BLaER1 (cell line): ENCODE results near the gene GALK2.

Experiments used
- H3K27ac ChIP-seq: shearing (Covaris generic); formaldehyde crosslinking; 2 replicates; pipeline ENCODE4 v1.8.1; 2022
- H3K27me3 ChIP-seq: shearing (Covaris generic); formaldehyde crosslinking; 2 replicates; pipeline ENCODE4 v1.8.1; 2022
- H3K36me3 ChIP-seq: shearing (Covaris generic); formaldehyde crosslinking; 2 replicates; pipeline ENCODE4 v1.8.1; 2022
- H3K4me1 ChIP-seq: shearing (Covaris generic); formaldehyde crosslinking; 2 replicates; pipeline ENCODE4 v1.8.1; 2022
- H3K4me2 ChIP-seq: shearing (Covaris generic); formaldehyde crosslinking; 2 replicates; pipeline ENCODE4 v1.8.1; 2022
- H3K4me3 ChIP-seq: shearing (Covaris generic); formaldehyde crosslinking; 2 replicates; pipeline ENCODE4 v1.8.1; 2022
- H3K9ac ChIP-seq: shearing (Covaris generic); formaldehyde crosslinking; 2 replicates; pipeline ENCODE4 v1.8.1; 2022
- H3K9me3 ChIP-seq: shearing (Covaris generic); formaldehyde crosslinking; 2 replicates; pipeline ENCODE4 v1.8.1; 2022
- H4K20me1 ChIP-seq: shearing (Covaris generic); formaldehyde crosslinking; 2 replicates; pipeline ENCODE4 v1.8.1; 2022
- Cebpa-rat ChIP-seq: shearing (Covaris generic); IDR thresholded peaks from 2 replicates; pipeline ENCODE4 v1.8.1; 2022

Gene GALK2

DNA sequence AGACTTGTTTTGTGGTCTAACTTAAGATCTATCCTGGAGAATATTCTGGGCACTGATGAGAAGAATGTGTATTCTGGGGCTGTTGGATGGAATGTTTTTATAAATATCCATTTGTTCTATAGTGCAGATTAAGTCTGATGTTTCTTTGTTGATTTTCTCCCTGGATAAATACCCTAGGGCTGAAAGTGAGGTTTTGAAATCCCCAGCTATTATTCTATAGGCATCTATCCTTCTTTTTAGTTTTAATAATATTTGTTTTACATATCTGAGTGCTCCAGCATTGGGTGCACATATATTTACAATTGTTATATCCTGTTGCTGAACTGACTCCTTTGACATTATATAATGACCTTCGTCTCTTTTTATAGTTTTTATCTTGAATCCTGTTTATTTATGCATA lies 42.9 kb downstream of the GALK2 start:
- peaks cover 23% of the 10 kb centered on the region for H3K36me3 ChIP-seq
- 0 out of 2 replicates have a peak, but pooled peaks cover 5% of the 10 kb centered on the region for H4K20me1 ChIP-seq
- H3K9me3 ChIP-seq: peaks cover 43% of the 10 kb centered on the region
- no peak overlapping the region for H3K4me2 ChIP-seq
- no peaks in the 10 kb centered on the region for H3K27me3 ChIP-seq
- H3K4me3 ChIP-seq: no peak overlapping the region
- H3K4me1 ChIP-seq: peaks cover 12% of the 10 kb centered on the region
- H3K9ac ChIP-seq: no peak overlapping the region
- no peak overlapping the region for H3K27ac ChIP-seq
- no peak for TF ChIP-seq Cebpa-rat

DNA sequence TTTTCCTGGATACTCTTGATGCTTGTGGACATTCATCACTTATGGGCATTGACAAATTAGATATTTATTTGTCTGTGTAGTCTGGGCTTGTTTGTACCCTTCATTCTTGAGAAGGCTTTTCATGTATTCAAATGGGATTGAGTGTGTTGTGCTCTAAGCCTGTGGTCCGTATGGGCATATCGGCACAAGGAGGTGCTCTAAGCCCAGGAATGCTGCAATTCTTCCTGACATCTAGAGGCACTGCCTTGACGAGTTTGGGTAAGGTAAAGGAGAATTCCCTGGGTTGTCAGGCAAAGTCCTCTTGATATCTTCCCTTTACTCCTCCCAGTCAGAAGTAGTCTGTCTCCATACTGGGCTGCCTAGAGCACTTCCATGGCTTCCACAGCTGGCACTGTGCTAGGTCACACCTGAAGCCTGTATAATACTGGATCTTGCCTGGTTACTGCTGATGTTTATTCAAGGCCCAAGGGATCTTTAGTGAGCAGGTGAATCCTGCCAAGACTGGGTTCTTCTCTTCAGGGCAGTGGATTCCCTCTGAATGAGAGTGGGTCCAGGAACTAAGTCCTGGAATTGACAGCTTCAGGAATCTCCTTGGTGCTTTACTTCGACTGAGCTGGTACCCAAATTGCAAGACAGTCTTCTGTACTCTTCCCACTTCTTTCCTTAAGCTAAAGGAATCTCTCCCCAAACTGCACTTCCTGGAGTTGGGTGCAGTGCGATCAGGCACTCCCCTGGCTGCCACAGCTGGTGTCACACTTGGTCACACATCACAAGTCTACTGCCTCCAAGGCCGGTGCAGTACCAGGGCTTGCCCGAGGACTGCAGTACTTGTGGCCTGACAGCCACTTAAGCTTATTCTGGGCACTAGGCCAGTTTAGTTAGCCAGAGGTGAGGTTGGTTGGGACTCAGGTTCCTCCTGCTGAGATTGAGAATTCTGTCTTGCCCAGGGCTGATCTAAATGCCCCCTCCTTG lies 46.0 kb downstream of the GALK2 start:
- Histone ChIP-seq H3K27me3 (no peaks in the 10 kb centered on the region), H3K4me1 (peaks cover 12% of the 10 kb centered on the region), H3K4me3 (no peak overlapping the region), H3K4me2 (peak overlapping the region; percentile 44), H3K27ac (no peak overlapping the region; the same call in 1 of the 2 replicates), H3K9ac (no peak overlapping the region), H4K20me1 (0 out of 2 replicates have a peak, but pooled peaks cover 5% of the 10 kb centered on the region), H3K36me3 (peaks cover 26% of the 10 kb centered on the region), H3K9me3 (peaks cover 16% of the 10 kb centered on the region)
- TF ChIP-seq Cebpa-rat: no peak

DNA sequence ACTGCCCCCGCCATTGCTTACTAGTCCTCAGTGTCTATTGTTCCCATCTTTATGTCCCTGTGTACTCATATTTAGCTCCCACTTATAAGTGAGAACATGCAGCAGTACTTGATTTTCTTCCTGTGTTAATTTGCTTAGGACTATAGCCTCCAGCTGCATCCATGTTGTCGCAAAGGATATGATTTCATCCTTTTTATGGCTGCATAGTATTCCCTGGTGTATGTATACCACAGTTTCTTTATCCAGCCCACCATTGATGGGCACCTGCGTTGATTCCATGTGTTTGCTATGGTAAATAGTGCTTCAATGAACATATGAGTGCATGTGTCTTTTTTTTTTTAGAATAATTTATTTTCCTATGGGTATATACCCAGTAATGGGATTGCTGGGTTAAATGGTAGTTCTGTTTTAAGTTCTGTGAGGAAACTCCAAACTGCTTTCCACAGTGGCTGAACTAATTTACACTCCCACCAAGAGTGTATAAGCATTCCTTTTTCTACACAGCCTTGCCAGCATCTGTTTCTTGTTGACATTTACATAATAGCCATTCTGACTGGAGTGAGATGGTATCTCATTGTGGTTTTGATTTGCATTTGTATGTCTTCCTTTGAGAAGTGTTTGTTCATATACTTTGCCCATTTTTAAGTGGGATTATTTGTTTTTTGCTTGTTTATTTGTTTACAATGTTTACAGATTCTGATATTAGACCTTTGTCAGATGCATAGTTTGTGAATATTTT lies 53.7 kb downstream of the GALK2 start:
- Histone ChIP-seq H3K9me3 (peaks cover 30% of the 10 kb centered on the region), H4K20me1 (no peaks in the 10 kb centered on the region), H3K4me3 (no peak overlapping the region), H3K9ac (no peak overlapping the region), H3K4me2 (no peak overlapping the region), H3K27me3 (no peaks in the 10 kb centered on the region), H3K4me1 (no peaks in the 10 kb centered on the region), H3K27ac (no peak overlapping the region), H3K36me3 (peaks cover 25% of the 10 kb centered on the region)
- no peak for TF ChIP-seq Cebpa-rat

DNA sequence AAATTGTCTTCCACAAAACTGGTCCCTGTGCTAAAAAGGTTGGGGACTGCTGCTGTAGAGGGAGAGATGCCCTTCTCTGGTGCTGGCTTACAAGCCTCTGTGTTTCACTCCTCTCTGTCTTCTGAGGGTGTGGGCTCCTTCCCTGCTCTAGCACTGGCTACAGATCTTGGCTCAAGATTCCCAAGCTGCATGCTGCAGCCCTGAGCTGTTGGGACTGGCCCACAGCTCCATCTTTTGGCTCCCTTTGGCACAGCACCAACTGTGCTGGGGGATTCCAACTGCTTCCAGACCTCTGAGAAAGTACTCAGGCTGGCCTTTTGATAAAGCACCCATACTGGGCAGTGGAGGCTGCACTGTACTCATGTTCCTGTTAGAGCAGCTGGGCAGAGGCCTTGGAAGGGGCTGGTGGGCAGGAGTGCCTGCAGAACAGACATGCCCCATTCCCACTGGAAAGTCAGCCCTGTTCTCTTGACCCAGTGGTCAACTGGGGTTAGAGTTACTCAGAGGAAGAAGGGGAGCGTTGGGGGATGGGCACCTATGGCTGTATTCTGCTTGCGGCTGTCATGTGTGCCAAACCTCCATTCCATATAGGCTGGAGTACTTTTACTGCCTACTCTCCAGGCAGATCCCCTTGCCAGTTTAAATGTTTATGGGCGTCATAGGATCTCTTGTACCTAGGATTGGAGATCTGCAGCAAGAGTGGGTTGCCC lies 55.7 kb downstream of the GALK2 start:
- no peak overlapping the region for H3K4me2 ChIP-seq
- H3K4me3 ChIP-seq: no peak overlapping the region
- peaks cover 35% of the 10 kb centered on the region for H3K36me3 ChIP-seq
- no peaks in the 10 kb centered on the region for H3K27me3 ChIP-seq
- TF ChIP-seq Cebpa-rat: no peak
- H3K9me3 ChIP-seq: peaks cover 37% of the 10 kb centered on the region
- H3K4me1 ChIP-seq: no peaks in the 10 kb centered on the region
- no peaks in the 10 kb centered on the region for H4K20me1 ChIP-seq
- no peak overlapping the region for H3K9ac ChIP-seq
- H3K27ac ChIP-seq: no peak overlapping the region

DNA sequence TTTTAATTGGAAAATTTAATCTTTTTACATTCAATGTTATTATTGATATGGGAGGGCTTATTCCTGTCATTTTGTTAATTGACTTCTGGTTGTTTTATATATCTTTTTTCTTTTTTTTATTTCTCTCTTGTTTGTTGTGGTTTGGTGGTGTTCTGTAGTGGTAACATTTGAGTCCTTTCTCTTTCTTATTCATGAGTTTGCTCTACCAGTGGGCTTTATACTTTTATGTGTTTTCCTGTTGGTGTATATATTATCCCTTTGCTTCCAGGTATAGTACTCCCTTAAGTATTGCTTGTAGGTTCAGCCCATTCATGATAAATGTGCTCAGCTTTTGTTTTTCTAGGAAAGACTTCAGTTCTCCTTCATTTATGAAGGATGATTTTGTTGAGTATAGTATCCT lies 57.6 kb downstream of the GALK2 start:
- peaks cover 51% of the 10 kb centered on the region for H3K36me3 ChIP-seq
- no peak for TF ChIP-seq Cebpa-rat
- no peak overlapping the region for H3K9ac ChIP-seq
- H3K27ac ChIP-seq: no peak overlapping the region
- peaks cover 44% of the 10 kb centered on the region for H3K9me3 ChIP-seq
- H3K4me2 ChIP-seq: no peak overlapping the region
- H3K27me3 ChIP-seq: no peaks in the 10 kb centered on the region
- no peaks in the 10 kb centered on the region for H3K4me1 ChIP-seq
- H3K4me3 ChIP-seq: no peak overlapping the region
- no peaks in the 10 kb centered on the region for H4K20me1 ChIP-seq

DNA sequence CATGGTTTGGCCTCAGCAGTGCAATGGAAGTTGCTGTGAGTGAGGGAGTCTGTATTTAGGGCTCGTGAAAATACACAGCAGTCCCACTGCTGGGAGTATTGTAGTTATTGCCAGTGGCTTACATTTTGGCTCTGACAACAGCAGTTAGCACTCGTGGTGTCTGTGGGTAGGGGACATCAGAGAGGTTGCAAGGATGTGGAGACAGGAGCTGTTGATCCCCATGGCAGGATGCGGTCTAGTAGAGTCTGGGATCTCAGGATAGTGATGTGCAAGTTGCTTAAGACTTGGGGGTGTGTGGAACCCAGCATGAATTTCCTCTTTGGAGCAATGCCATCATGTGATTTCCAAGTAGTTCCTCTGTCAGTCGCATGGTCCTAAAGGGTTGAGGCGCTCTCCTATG lies 59.9 kb downstream of the GALK2 start:
- Histone ChIP-seq H4K20me1 (no peaks in the 10 kb centered on the region), H3K27me3 (no peaks in the 10 kb centered on the region), H3K27ac (no peak overlapping the region), H3K36me3 (peaks cover 62% of the 10 kb centered on the region), H3K4me1 (no peaks in the 10 kb centered on the region), H3K4me2 (no peak overlapping the region), H3K9me3 (peaks cover 43% of the 10 kb centered on the region), H3K4me3 (no peak overlapping the region), H3K9ac (no peak overlapping the region)
- TF ChIP-seq Cebpa-rat: no peak

DNA sequence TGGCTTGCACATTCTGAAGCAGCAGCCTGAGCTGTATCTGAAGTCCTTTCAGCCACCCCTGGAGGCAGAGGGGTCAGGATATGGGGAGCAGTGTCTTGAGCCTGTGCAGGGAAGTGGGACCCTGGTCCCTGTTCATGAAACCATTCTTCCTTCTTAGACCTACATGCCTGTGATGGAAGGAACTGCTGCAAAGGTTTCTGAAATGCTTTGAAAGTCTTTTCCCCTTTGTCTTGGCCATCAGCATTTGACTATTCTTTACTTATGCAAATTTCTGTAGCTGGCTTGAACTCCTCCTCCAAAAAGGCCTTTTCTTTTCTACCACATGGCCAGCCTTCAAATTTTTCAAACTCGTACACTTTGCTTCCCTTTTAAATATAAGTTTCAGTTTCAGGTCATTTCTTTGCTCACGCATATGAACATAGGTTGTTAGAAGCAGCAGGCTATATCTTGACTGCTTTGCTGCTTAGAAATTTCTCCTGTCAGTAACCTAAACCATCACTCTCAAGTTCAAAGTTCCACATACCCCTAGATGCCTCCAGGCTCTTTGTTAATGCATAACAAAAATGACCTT lies 62.3 kb downstream of the GALK2 start:
- no peaks in the 10 kb centered on the region for H3K27me3 ChIP-seq

DNA sequence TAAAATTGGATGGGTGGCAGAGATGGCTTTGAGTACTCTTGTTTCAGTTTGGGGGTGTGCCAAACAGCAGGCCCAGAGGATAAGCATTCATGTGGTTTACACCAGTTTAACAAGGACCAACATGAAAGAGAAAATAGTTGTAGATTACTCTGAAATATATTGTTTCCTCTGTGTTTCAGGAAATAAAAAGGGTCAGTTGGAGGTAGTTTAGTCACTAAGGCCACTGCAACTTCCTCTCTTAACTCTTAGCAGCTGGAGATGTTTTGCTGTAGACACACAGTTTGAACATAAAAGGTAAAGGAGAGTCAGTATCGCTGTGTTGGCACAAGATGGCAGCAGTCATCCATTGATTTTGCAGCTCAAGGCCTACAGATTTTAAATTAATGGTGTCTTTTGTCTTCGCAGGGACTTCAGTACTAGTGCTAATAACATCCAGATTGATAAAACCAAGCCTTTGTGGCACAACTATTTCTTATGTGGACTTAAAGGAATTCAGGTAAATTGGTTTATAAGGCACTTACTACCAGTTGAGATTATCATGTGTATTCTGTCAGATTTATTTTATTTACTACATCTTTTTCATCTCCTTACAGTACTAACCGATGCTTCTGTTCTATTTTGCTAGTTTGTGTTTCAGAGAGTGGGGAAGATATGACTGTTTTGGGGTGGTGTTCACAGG lies 65.5 kb downstream of the GALK2 start:
- peaks cover 38% of the 10 kb centered on the region for H3K36me3 ChIP-seq
- no peak overlapping the region for H3K4me3 ChIP-seq
- H3K27ac ChIP-seq: no peak overlapping the region
- H3K27me3 ChIP-seq: no peaks in the 10 kb centered on the region
- TF ChIP-seq Cebpa-rat: no peak
- H3K4me1 ChIP-seq: 0 out of 2 replicates have a peak, but pooled peaks cover 5% of the 10 kb centered on the region
- H3K9me3 ChIP-seq: peaks cover 22% of the 10 kb centered on the region
- H4K20me1 ChIP-seq: no peaks in the 10 kb centered on the region
- 0 out of 2 replicates have a peak overlapping the region, but pooled peaks have one; percentile 16 for H3K4me2 ChIP-seq
- no peak overlapping the region; the same call in 1 of the 2 replicates for H3K9ac ChIP-seq

More for the DNA sequence above, 62.3 kb downstream of the GALK2 start:
- H3K4me2 ChIP-seq: no peak overlapping the region
- no peak overlapping the region for H3K27ac ChIP-seq
- TF ChIP-seq Cebpa-rat: no peak
- no peaks in the 10 kb centered on the region for H4K20me1 ChIP-seq
- H3K9ac ChIP-seq: no peak overlapping the region
- H3K9me3 ChIP-seq: peaks cover 43% of the 10 kb centered on the region
- peaks cover 48% of the 10 kb centered on the region for H3K36me3 ChIP-seq
- no peak overlapping the region for H3K4me3 ChIP-seq
- 0 out of 2 replicates have a peak, but pooled peaks cover 5% of the 10 kb centered on the region for H3K4me1 ChIP-seq

DNA sequence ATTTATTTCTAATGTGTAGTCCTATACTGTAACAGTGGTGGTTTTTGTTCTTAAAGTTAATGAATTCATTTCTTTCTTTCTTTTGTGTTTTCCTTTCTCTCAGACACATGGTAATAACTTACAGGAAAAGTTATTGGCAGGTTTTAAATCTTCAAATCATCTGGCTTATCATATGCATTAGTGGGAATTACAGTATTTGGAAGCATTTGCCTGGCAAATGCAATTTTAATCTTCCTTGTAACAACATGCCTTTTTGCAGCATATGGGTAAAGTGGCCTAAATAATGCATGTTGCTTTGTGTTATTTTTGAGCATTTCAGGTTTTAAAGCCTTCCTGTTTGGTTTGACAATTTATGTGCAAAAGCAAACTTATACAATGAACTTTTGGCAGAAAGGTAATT lies 66.8 kb downstream of the GALK2 start:
- Histone ChIP-seq H3K27me3 (no peaks in the 10 kb centered on the region), H3K36me3 (peaks cover 31% of the 10 kb centered on the region), H4K20me1 (no peaks in the 10 kb centered on the region), H3K27ac (no peak overlapping the region), H3K9ac (no peak overlapping the region), H3K4me2 (no peak overlapping the region), H3K4me1 (0 out of 2 replicates have a peak, but pooled peaks cover 5% of the 10 kb centered on the region), H3K4me3 (no peak overlapping the region), H3K9me3 (peaks cover 13% of the 10 kb centered on the region)
- TF ChIP-seq Cebpa-rat: no peak
